Aorta (tissue), 5 donors: ENCODE measurements around the gene PDIA5. TPM values are rescaled to one million over a fixed set of nuclear protein-coding genes. Genes with fewer than 3 reads are reported as not detected.
A peak's percentile ranks its signal among the peaks of the same experiment; 100 is the strongest.
"Not testable (repeated sequence)": the region's sequence is repeated elsewhere in the genome, so short reads cannot be mapped to it uniquely, and the experiment has no call there.

Experiments
- ATAC-seq: fragments of 200-7000 bp; cut with Tn5 transposase; one replicate; pipeline ENCODE4 v1.9.1; 2022; ENCODE audit warnings: moderate library complexity; ENCODE audit not compliant: low FRiP score
- DNase-seq, 2 donors: peaks; one replicate each; pipeline ENCODE4 v3.0.0-alpha.2; 2020
- H3K27ac ChIP-seq, 2 donors: one replicate each; pipeline ENCODE4 v1.5.1; 2013; ENCODE audit warnings: low read length in 2 of 2, mild to moderate bottlenecking in 2 of 2, moderate library complexity in 2 of 2, control low read depth in 1 of 2, inconsistent platforms in 1 of 2, low read depth in 1 of 2
- H3K27me3 ChIP-seq, 2 donors: one replicate each; pipeline ENCODE4 v1.6.1; 2013; ENCODE audit warnings: control low read depth in 1 of 2, low read length in 1 of 2, mild to moderate bottlenecking in 1 of 2, moderate library complexity in 1 of 2; ENCODE audit not compliant: insufficient read depth in 2 of 2, control insufficient read depth in 1 of 2
- H3K36me3 ChIP-seq, 2 donors: one replicate each; pipeline ENCODE4 v1.6.1; 2013; ENCODE audit warnings: control low read depth in 1 of 2, low read length in 1 of 2, mild to moderate bottlenecking in 1 of 2; ENCODE audit not compliant: insufficient read depth in 2 of 2, control insufficient read depth in 1 of 2
- H3K4me1 ChIP-seq, 2 donors: one replicate each; pipeline ENCODE4 v1.6.1; 2013; ENCODE audit warnings: low read length in 2 of 2, control low read depth in 1 of 2, mild to moderate bottlenecking in 1 of 2, moderate library complexity in 1 of 2; ENCODE audit not compliant: insufficient read depth in 2 of 2, control insufficient read depth in 1 of 2
- H3K4me3 ChIP-seq, 2 donors: one replicate each; pipeline ENCODE4 v1.5.1; 2013; ENCODE audit warnings: low read length in 2 of 2, control low read depth in 1 of 2, mild to moderate bottlenecking in 1 of 2
- H3K9me3 ChIP-seq: one replicate; pipeline ENCODE4 v1.6.1; 2013; ENCODE audit warnings: mild to moderate bottlenecking, low read length; ENCODE audit not compliant: control insufficient read depth
- WGBS, 2 donors: extraction: QIAGEN DNeasy Blood & Tissue Kit; methylation state at CpG; one replicate each; pipeline ENCODE4 v1.1.7; 2013; 5-methylcytosine and 5-hydroxymethylcytosine counted together
- intact Hi-C, 2 donors: fragments of 100-400 bp; cut with DNase I; formaldehyde crosslinking; loops; one replicate each; pipeline versions ENCODE4 v1.14.2 to v1.15.0; 2022
- polyA plus RNA-seq, 2 donors: library from polyadenylated mRNA; stranded (reverse); fragments of 200-250 nt; gene quantifications; one replicate each; pipeline ENCODE4 v1.2.3, GENCODE V29; 2013
- total RNA-seq, 2 donors: library from RNA; stranded (reverse); fragmentation: NEBNext Ultra II Directional; extraction: Animal tissue kit (Norgen Biotek cat#: 25700); gene quantifications; one replicate each; pipeline ENCODE4 v1.2.1, GENCODE V29; 2021
- donor health status: healthy with polysubstance abuse.
- donor health status: Bipolar disorder and iron deficiency.
- donor health status: DM: no; HTN: no; CAD: no.
- donor health status: DM: no; HTN: no; CAD: no.
- donor health status: DM: yes; HTN: yes; CAD: no.

The PDIA5 gene
- total and polyA plus RNA-seq, 4 donors = 8.6 to 50.4 (median 30.4) TPM

DNA sequence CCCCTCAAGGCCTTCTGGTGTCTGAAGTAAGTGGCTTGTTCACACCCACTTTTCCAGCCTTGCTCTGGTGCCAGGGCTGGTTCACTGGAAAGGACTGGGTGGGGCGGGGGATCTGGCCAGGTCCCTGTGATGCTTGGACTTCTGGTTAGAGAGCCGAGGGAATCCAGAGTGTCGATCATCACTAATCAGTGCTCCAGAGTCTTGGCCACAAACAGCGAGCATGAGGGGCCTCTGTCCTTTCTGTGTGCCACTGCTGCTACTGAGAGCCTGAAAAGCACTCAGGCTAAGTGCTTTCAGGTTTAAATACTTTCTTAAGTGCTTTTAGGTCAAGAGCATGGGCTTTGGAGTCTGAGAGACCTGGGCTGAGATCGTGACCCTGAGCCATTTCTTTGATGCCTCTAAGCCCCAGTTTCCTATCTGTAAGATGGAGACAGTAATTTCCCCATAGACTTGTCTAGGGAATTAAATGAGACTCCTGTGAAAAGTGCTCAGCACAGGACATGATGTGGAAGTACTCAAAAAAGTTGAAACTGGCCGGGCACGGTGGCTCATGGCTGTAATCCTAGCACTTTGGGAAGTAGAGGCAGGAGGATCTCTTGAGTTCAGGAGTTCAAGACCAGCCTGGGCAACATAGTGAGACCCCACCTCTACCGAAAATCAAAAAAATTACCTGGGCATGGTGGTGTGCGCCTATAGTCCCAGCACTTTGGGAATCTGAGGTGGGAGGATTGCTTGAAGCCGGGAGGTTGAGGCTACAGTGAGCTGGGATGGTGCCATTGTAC lies 81.1 kb downstream of the PDIA5 start:
- Histone ChIP-seq H3K27ac (no peak overlapping the region), H3K27me3 (no peaks in the 10 kb centered on the region), H3K4me1 (no peaks in the 10 kb centered on the region), H3K9me3 (no peaks in the 10 kb centered on the region), H3K4me3 (no peak overlapping the region), H3K36me3 (peaks cover 0 to 4% of the 10 kb centered on the region in 2 donors)
- intact Hi-C loops = no loop called here
- WGBS, 2 donors = 95% methylated on average over 10 of the region's 10 CpGs
- ATAC-seq (no peak), DNase-seq (no peak)

DNA sequence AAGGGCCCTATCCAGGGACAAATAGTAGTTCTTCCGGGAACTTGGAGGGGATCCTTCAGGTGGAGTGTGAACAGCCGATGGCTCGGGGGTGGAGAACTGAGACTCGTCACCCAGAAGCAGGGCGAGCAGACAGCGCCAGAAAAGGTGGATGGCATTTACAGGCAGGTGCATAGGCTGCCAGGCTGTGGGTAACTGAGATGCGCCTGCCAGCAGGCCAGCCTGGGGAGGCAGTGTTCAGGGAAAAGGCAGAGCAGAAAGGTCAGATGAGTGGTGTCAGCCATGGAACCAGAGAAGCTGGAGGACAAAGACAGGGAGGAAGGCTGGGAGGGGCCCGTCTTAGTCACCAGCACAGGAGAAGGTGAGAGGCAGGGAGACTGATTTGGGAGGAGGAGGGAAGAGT lies 81.9 kb downstream of the PDIA5 start:
- ATAC-seq (no peak), DNase-seq (no peak)
- Histone ChIP-seq H3K27me3 (no peaks in the 10 kb centered on the region), H3K4me1 (no peaks in the 10 kb centered on the region), H3K9me3 (no peaks in the 10 kb centered on the region), H3K27ac (no peak overlapping the region), H3K4me3 (no peak overlapping the region), H3K36me3 (peaks cover 0 to 4% of the 10 kb centered on the region in 2 donors)
- 92 to 96% methylated on average over 8 of the region's 8 CpGs for WGBS, 2 donors
- intact Hi-C loops = no loop called here

DNA sequence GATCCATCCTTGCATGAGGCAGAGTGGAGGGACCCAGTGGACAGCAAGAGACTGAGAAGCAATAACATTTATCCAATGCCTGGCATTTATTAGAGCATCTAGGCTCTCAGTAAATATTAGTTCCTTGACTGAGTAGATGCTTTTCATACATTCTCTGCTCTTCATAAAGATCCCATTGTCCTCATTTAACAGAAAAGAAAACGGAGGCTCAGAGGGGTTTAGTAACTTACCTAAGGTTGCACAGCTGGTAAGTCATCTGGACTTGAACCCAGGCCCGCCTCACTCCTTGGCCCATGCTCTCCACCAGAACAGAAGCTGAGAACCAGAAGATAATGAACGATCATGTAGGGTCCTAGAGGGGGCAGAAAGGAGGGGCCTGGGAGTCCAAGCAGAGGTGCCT lies 82.7 kb downstream of the PDIA5 start:
- no peaks in the 10 kb centered on the region for H3K27me3 ChIP-seq
- no peak for DNase-seq
- H3K4me1 ChIP-seq = no peaks in the 10 kb centered on the region
- no peak overlapping the region for H3K4me3 ChIP-seq
- WGBS, 2 donors = 89 to 92% methylated on average over 3 of the region's 3 CpGs
- ATAC-seq = no peak
- peaks cover 0 to 4% of the 10 kb centered on the region in 2 donors for H3K36me3 ChIP-seq
- no peak overlapping the region for H3K27ac ChIP-seq
- intact Hi-C loops = no loop called here
- no peaks in the 10 kb centered on the region for H3K9me3 ChIP-seq

DNA sequence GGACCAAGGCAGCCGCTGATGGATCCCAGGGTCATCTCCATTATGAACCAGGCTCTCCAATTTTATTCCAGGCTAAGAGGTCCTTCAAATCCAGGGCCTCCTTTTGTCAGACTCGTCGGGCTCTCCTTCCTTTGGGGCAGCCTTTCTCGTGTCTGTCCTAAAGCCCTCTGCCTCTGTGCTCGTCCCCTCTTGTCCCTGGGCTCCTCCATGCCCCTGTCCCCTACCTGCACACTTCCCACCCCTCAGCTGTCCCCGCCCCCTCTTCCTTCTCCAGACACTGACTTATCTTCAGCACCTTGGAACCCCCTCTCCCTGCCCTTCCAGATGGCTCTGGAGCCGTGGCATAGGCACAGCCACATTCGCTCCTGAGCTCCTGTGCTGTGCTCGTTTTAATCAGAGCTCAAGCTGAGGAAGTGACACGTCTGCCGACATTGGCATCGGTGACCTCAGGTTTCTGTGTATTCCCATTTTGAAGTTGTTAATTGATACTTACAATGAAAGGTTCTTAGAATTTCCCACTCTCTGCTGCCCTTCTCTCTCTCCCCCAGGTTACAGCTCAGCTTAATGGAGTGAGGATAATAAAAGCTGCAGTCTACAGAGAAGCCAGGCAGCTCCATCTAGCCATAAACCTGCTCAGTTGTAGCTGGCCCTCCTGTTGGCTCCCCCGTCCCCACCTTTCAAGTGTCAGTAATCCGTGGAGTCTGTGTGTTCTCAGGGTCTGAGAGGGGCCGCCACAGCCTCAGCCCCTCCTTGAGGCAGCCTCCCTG lies 83.8 kb downstream of the PDIA5 start:
- DNase-seq (no peak), ATAC-seq (no peak)
- Histone ChIP-seq H3K4me1 (no peaks in the 10 kb centered on the region), H3K27ac (no peak overlapping the region), H3K36me3 (peaks cover 0 to 2% of the 10 kb centered on the region in 2 donors), H3K4me3 (no peak overlapping the region), H3K9me3 (no peaks in the 10 kb centered on the region), H3K27me3 (no peaks in the 10 kb centered on the region)
- WGBS, 2 donors = 84 to 87% methylated on average over 15 of the region's 15 CpGs
- intact Hi-C loops = no loop called here

DNA sequence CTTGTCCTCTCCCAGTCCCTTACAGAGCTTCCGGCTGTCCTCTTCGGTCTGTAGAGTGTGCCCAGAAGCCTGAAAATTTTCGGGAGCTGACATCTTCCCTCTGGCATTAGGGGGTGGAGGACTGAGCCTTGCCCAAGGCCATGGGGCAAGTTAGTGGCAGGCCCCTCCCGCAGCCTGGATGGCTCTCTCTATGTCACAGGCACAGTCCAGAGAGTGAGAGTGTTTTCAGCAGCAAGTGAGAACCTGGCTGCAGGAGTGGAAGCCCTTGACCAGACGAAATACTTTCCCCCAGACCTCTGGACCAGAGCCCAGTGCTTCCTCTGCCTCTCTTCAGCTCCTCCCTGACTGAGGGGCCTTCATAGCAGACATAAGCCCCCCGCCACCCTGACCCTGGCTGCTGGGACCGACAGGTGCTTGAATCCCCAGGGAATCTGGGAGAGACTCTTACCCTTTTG lies 84.5 kb downstream of the PDIA5 start:
- intact Hi-C loops = no loop called here
- no peak for ATAC-seq
- H3K4me3 ChIP-seq = no peak overlapping the region
- H3K27ac ChIP-seq = no peak overlapping the region
- 86 to 88% methylated on average over 7 of the region's 7 CpGs for WGBS, 2 donors
- no peak for DNase-seq
- no peaks in the 10 kb centered on the region for H3K9me3 ChIP-seq
- H3K27me3 ChIP-seq = no peaks in the 10 kb centered on the region
- H3K4me1 ChIP-seq = no peaks in the 10 kb centered on the region
- peaks cover 0 to 2% of the 10 kb centered on the region in 2 donors for H3K36me3 ChIP-seq

DNA sequence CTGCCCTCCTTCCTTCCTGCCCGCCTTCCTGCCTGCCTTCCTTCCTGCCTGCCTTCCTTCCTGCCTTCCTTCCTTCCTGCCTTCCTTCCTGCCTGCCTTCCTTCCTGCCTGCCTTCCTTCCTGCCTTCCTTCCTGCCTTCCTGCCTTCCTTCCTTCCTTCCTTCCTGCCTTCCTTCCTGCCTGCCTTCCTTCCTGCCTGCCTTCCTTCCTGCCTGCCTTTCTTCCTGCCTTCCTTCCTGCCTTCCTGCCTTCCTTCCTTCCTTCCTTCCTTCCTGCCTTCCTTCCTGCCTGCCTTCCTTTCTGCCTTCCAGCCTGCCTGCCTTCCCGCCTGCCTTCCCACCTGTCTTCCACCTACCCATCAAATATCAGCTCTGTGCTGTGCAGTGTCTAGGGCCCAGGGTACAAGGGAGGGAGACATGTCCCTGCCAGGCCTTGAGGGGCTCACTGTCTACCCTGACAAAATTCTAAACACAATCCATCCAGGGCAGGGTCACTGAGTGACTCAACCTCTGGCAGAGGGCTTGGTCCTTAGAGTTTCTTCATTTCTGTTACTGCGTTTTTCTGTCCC lies 85.1 kb downstream of the PDIA5 start:
- H3K27ac ChIP-seq, intact Hi-C loops, H3K9me3 ChIP-seq, H3K4me3 ChIP-seq, H3K27me3 ChIP-seq, DNase-seq, ATAC-seq, H3K36me3 ChIP-seq, H3K4me1 ChIP-seq: not testable (repeated sequence)
- 69 to 77% methylated on average over 3 of the region's 3 CpGs for WGBS, 2 donors

DNA sequence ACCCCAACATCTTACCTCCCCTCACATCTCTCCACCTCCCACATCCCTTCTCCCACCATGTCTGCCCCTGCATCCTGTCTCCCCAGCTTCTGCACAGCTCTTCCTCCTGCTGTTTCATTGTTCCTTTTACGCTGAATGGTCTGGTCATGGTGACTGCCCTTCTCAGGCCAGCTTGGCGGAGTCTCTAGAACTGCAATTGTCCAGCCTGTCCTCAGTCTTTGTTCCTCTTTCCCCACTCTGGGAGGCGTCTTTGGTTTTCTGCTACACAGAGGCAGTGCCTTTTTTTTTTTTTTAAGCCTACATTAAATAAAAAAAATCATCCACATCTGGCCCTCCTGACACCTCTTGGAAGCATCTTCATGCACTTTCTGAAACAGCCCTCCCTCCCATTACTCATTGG lies 85.9 kb downstream of the PDIA5 start:
- Histone ChIP-seq H3K4me3 (no peak overlapping the region), H3K36me3 (peaks cover 0 to 3% of the 10 kb centered on the region in 2 donors), H3K27me3 (no peaks in the 10 kb centered on the region), H3K27ac (no peak overlapping the region), H3K9me3 (no peaks in the 10 kb centered on the region), H3K4me1 (no peaks in the 10 kb centered on the region)
- WGBS, 2 donors = 93 to 98% methylated on average over 3 of the region's 3 CpGs
- ATAC-seq (no peak), DNase-seq (peak in 1 of 2 donors; percentile 42)
- intact Hi-C loops = no loop called here

DNA sequence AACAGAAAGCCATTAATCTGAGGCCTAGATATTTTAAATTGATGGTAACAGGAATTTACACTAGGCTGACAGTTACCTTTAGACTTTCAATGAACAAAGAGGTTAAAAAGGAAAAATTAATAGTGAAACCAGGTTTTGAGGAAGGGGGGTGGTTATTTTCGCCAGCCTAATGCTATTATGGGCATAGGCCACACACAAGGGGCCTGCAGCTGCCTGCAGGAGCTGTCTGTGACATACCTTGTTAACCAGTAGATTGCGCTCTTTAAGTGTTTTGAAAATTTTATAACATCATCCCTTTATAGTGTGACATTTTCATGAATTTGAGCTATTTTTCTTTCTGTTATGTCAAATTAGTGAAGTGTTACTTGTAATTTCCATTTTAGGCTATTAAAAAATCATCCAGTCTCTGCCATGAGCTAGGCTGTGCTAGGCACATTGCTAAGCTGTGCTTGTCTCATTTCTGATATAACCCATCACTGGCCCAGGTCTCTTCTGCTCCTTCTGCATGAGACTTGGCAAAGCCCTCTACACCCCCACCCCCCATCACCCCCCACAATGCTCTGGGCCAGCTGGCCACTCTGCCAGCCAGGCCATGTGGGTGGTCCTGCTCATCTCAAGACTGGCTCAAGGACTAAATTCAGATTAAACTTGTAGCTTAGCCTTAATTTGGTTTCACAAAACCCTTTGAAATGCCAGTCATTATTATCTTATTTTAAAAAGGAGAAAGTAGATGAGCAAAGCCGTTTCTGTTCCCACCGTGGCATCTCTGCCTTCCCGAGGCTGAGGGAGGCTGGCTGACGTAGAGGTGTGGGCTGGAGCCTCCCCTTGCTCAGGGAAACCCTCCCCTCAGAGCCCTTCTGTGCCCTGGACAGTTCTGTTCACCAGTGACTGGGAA lies 86.5 kb downstream of the PDIA5 start:
- Histone ChIP-seq H3K4me3 (no peak overlapping the region), H3K27me3 (no peaks in the 10 kb centered on the region), H3K36me3 (peaks cover 0 to 3% of the 10 kb centered on the region in 2 donors), H3K27ac (no peak overlapping the region), H3K9me3 (no peaks in the 10 kb centered on the region), H3K4me1 (no peaks in the 10 kb centered on the region)
- 82 to 83% methylated on average over 6 of the region's 6 CpGs for whole genome bisulfite sequencing, 2 donors
- ATAC-seq (no peak), DNase-seq (no peak)
- intact Hi-C loops = no loop called here
